K562 (cell line): Measurements from ENCODE around the gene ZNF236. TPM values are rescaled to one million over a fixed set of nuclear protein-coding genes. Genes with fewer than 3 reads are reported as not detected.

Experiments used
- ATAC-seq: fragments of 200-7000 bp; cut with Tn5 transposase; 3 replicates; pipeline ENCODE4 v1.9.1; 2020; ENCODE audit warnings: moderate library complexity
- BruUV-seq: library from RNA; stranded (reverse); fragments of 400-500 nt; replicated peaks from 2 replicates; lab custom pipeline; 2021; lab: Mats Ljungman, UMichigan
- CTCF ChIA-PET: fragments of 300-600 bp; formaldehyde crosslinking; extraction: SDS; loops from one replicate; lab custom pipeline; 2021; ENCODE audit warnings: low intra/inter-chr PET ratio; lab: Yijun Ruan, JAX
- POLR2A ChIA-PET: fragments of 300-600, 350-650 bp; sonication (Branson Sonifier 250); formaldehyde crosslinking; extraction: SDS; loops from one replicate; lab custom pipeline; 2021; ENCODE audit warnings: antibody characterized with exemption, inconsistent platforms; lab: Yijun Ruan, JAX
- DNase-seq, 4 experiments: peaks; one replicate each; pipeline versions ENCODE4 v3.0.0 to v3.0.0-alpha.2; 2011 to 2018; ENCODE audit warnings: low spot score in 3 of 4, mixed read lengths in 3 of 4; ENCODE audit errors: extremely low read depth in 1 of 4
- FAIRE-seq: peaks from 2 replicates; lab custom pipeline; 2011; peaks lifted over from hg19 to GRCh38; lab: Jason Lieb, UNC
- H2AFZ ChIP-seq: 2 replicates; pipeline ENCODE4 v1.6.0; 2011; ENCODE audit warnings: low read depth, low read length, control low read depth, inconsistent platforms
- H3K27ac ChIP-seq: fragments of 200-600 bp; 3 replicates; pipeline ENCODE4 v1.8.0; 2011; ENCODE audit warnings: low read depth, mild to moderate bottlenecking, control low read depth, inconsistent platforms, low read length, moderate library complexity, mixed read lengths; ENCODE audit errors: extremely low read depth
- H3K27me3 ChIP-seq, 2 experiments: fragments of 300-600 bp in 1 of 2; 2 replicates in 1 of 2; 3 replicates in 1 of 2; pipeline versions ENCODE4 v1.6.0 to v1.8.0; 2011; ENCODE audit warnings: inconsistent platforms in 2 of 2, low read length in 2 of 2, mild to moderate bottlenecking in 1 of 2, mixed read lengths in 1 of 2, moderate library complexity in 1 of 2; ENCODE audit not compliant: control insufficient read depth in 2 of 2, insufficient read depth in 2 of 2
- H3K36me3 ChIP-seq: fragments of 300-600 bp; 3 replicates; pipeline ENCODE4 v1.8.0; 2011; ENCODE audit warnings: mild to moderate bottlenecking, low read length, inconsistent platforms; ENCODE audit not compliant: control insufficient read depth, insufficient read depth
- H3K4me1 ChIP-seq, 2 experiments: fragments of 200-600 bp in 1 of 2; replicated peaks in 1 of 2; 2 replicates in 1 of 2; 3 replicates in 1 of 2; pipeline versions ENCODE4 v1.5.1 to v1.8.0; 2011; ENCODE audit warnings: inconsistent platforms in 2 of 2, low read length in 2 of 2, mild to moderate bottlenecking in 1 of 2, mixed read lengths in 1 of 2, moderate library complexity in 1 of 2; ENCODE audit not compliant: control insufficient read depth in 2 of 2, insufficient read depth in 2 of 2
- H3K4me2 ChIP-seq: 2 replicates; pipeline ENCODE4 v1.6.1; 2011; ENCODE audit warnings: low read length, control low read depth, inconsistent platforms, mixed read lengths; ENCODE audit not compliant: insufficient read depth
- H3K4me3 ChIP-seq: fragments of 200-600 bp; sonication (generic), shearing (Covaris generic); 2 replicates; pipeline ENCODE4 v1.5.1; 2016; ENCODE audit warnings: control low read depth, inconsistent platforms
- H3K79me2 ChIP-seq: fragments of 200-600 bp; 3 replicates; pipeline ENCODE4 v1.8.0; 2011; ENCODE audit warnings: low read length, inconsistent platforms; ENCODE audit not compliant: control insufficient read depth, insufficient read depth
- H3K9ac ChIP-seq, 2 experiments: 2 replicates each; pipeline versions ENCODE4 v1.6.0 to v1.6.1; 2011; ENCODE audit warnings: low read depth in 2 of 2, low read length in 2 of 2, control low read depth in 1 of 2, inconsistent platforms in 1 of 2, mild to moderate bottlenecking in 1 of 2, mixed read lengths in 1 of 2; ENCODE audit not compliant: insufficient read depth in 1 of 2
- H3K9me1 ChIP-seq: one replicate; pipeline ENCODE4 v1.6.0; 2011; ENCODE audit warnings: inconsistent platforms, mild to moderate bottlenecking, low read length, moderate library complexity; ENCODE audit not compliant: control insufficient read depth, insufficient read depth
- H3K9me3 ChIP-seq: replicated peaks from 2 replicates; pipeline ENCODE4 v1.5.1; 2011; ENCODE audit warnings: low read depth, low read length, inconsistent platforms; ENCODE audit not compliant: control insufficient read depth, insufficient read depth
- H4K20me1 ChIP-seq: replicated peaks from 2 replicates; pipeline ENCODE4 v1.6.1; 2011; ENCODE audit warnings: low read length, inconsistent platforms, mixed read lengths; ENCODE audit not compliant: control insufficient read depth, insufficient read depth
- CAMTA2 ChIP-seq: fragments of 250-450 bp; sonication (Bioruptor Pico); conservative IDR thresholded peaks from 2 replicates; pipeline ENCODE4 v1.5.1; 2022
- HSF4 ChIP-seq: fragments of 250-450 bp; sonication (Bioruptor Pico); IDR thresholded peaks from 2 replicates; pipeline ENCODE4 v2.1.2; 2022; ENCODE audit warnings: mild to moderate bottlenecking, moderate library complexity, borderline replicate concordance
- ZNF316 ChIP-seq: fragments of 450-650 bp; IDR thresholded peaks from 2 replicates; pipeline ENCODE4 v1.6.1; 2016
- WGBS: fragments of 100-300 bp; shearing (Covaris generic); methylation state at CpG from one replicate; pipeline ENCODE4 v1.1.6; 2016; ENCODE audit warnings: low coverage, mixed read lengths; ENCODE audit not compliant: insufficient coverage; ENCODE audit errors: missing lambda C conversion rate; 5-methylcytosine and 5-hydroxymethylcytosine counted together
- in situ Hi-C: fragments of 300-500 bp; cut with MboI; formaldehyde crosslinking; loops from 4 replicates; pipeline ENCODE4 v1.15.0; 2018; ENCODE audit warnings: inconsistent platforms, mixed read lengths
- intact Hi-C: fragments of 100-400 bp; cut with micrococcal nuclease; formaldehyde crosslinking; loops from 2 replicates; pipeline ENCODE4 v1.14.2; 2022
- polyA plus RNA-seq, 8 experiments: library from polyadenylated mRNA; depleted of rRNA in 4 of 8; stranded (reverse) in 5 of 8; unstranded in 3 of 8; fragments of >200 nt; fragmentation: Nextera tagmentation in 2 of 8; fragmentation: Illumina TruSeq in 1 of 8; extraction: Ambion mirVana in 2 of 8; extraction: Trizol in 1 of 8; gene quantifications; 2 replicates each; pipeline versions ENCODE4 v1.2.1 to v1.2.3, GENCODE V29; 2011 to 2014; ENCODE audit warnings: inconsistent platforms in 1 of 8, missing spikeins in 1 of 8
- total RNA-seq, 7 experiments: library from RNA; depleted of rRNA in 6 of 7; stranded (reverse); fragments of >200 nt in 6 of 7; fragmentation: Illumina TruSeq in 2 of 7; extraction: Trizol in 2 of 7; gene quantifications; 2 replicates each; pipeline versions ENCODE4 v1.2.1 to v1.2.3, GENCODE V29; 2011 to 2021; ENCODE audit warnings: low replicate concordance in 1 of 7
- TF ChIP-seq, protein P1 (sequence below): fragments of 200-800 bp; sonication (Bioruptor generic); IDR thresholded peaks from 2 replicates; pipeline ENCODE4 v1.6.1; 2017; ENCODE audit warnings: missing genetic modification characterization, missing compliant biosample characterization

ZNF236 gene
- total and polyA plus RNA-seq, 9 of the 15 experiments (the other 6 are each of a cell fraction or from before 2014, with no cell fraction given) = 0.35 to 8.7 (median 3.4) TPM

DNA sequence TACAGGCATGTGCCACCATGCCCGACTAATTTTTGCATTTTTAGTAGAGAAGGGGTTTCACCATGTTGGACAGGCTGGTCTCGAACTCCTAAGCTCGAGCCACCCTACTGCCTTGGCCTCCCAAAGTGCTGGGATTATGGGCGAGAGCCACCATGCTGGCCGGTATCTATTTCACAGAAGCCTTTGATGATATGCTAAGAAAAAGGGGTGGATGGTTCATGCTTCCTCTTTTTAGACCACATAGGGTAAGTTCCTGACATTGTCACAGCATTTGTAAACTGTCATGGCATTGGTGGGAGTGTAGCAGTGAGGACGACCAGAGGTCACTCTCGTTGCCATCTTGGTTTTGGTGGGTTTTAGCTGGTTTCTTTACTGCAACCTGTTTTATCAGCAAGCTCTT, 10.8 kb upstream of the ZNF236 start (continued):
- TF ChIP-seq, protein P1, sequence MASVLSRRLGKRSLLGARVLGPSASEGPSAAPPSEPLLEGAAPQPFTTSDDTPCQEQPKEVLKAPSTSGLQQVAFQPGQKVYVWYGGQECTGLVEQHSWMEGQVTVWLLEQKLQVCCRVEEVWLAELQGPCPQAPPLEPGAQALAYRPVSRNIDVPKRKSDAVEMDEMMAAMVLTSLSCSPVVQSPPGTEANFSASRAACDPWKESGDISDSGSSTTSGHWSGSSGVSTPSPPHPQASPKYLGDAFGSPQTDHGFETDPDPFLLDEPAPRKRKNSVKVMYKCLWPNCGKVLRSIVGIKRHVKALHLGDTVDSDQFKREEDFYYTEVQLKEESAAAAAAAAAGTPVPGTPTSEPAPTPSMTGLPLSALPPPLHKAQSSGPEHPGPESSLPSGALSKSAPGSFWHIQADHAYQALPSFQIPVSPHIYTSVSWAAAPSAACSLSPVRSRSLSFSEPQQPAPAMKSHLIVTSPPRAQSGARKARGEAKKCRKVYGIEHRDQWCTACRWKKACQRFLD (CRISPR knock-in tag) = 0 out of 2 replicates have a peak, but pooled peaks have one; percentile 40

DNA sequence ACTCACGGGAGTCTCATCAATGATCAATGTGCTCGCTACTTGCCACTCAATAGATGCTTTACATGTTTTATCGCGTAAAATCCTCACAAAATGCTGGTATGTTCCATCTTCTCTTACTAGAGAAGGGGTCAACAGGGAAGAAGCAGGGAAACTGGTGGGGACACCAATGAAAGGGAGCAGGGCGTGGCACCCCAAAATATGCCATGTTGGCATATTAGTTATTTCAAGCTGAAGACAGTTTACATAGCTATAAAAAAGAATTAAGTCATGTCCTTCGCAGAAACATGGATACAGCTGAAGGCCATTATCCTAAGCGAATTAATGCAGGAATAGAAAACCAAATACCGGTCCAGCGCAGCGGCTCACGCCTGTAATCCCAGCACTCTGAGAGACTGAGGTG, 8.1 kb upstream of the ZNF236 start:
- FAIRE-seq (no peak), ATAC-seq (no peak)
- CTCF ChIA-PET = no interaction called here

More for the DNA sequence above, 8.1 kb upstream of the ZNF236 start:
- DNase-seq = no peak
- no peak overlapping the region for H3K4me2 ChIP-seq
- H4K20me1 ChIP-seq = no peaks in the 10 kb centered on the region
- no peaks in the 10 kb centered on the region for H3K36me3 ChIP-seq
- no peak overlapping the region for H2AFZ ChIP-seq
- H3K79me2 ChIP-seq = peaks cover 7% of the 10 kb centered on the region; the same call in 1 of the 3 replicates
- H3K9me3 ChIP-seq = no peaks in the 10 kb centered on the region
- 83% methylated on average over 9 of the region's 11 CpGs for WGBS
- H3K4me3 ChIP-seq = no peak overlapping the region
- H3K9me1 ChIP-seq = no peaks in the 10 kb centered on the region
- peaks cover 3 to 4% of the 10 kb centered on the region in 2 experiments; a peak in 3 of 5 replicates for H3K4me1 ChIP-seq
- TF ChIP-seq ZNF316 = peak; percentile 37; the same call in 1 of the 2 replicates
- TF ChIP-seq CAMTA2 (CRISPR knock-in tag) = no peak
- no peak for TF ChIP-seq HSF4 (CRISPR knock-in tag)
- in situ Hi-C loops = no loop called here
- intact Hi-C loops = no loop called here
- no peak overlapping the region for H3K27ac ChIP-seq
- POLR2A ChIA-PET = no interaction called here
- BruUV-seq = no TSS peak
- H3K9ac ChIP-seq = no peak overlapping the region
- H3K27me3 ChIP-seq = no peaks in the 10 kb centered on the region
